ENCODE data around the gene TMEM236. TPM values are rescaled to one million over a fixed set of nuclear protein-coding genes. Genes with fewer than 3 reads are reported as not detected.

The TMEM236 gene
- total RNA-seq, 1 donor from 2014 or later, result 0.66 TPM

DNA sequence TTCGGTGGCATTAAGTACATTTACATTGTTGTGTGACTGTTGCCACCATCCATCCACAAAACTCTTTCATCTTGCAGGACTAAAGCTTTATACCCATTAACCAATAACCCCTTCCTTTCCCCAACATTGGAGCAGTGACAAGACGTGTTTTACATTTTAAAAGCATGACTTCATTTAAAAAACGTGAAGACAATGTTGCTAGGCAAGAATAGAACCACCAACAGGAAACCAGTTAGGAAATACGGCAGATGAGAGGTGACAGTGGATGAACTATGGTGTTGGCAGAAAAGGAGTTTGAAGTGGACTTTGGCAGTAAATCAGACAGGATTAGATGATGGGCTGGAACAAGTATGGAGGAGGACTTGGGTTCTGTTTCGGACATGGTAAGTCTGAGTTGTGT, 17.0 kb downstream of the TMEM236 start:
- DNase-seq, result no peak
- H3K36me3 ChIP-seq, result no peaks in the 10 kb centered on the region
- H3K27me3 ChIP-seq (ENCODE audit: low read depth), result no peaks in the 10 kb centered on the region
- no peak overlapping the region for H3K27ac ChIP-seq (replicated peaks)
- H3K4me3 ChIP-seq, result no peak overlapping the region
- H3K9me3 ChIP-seq (replicated peaks), result peaks cover 10% of the 10 kb centered on the region
- TF ChIP-seq, protein P1, sequence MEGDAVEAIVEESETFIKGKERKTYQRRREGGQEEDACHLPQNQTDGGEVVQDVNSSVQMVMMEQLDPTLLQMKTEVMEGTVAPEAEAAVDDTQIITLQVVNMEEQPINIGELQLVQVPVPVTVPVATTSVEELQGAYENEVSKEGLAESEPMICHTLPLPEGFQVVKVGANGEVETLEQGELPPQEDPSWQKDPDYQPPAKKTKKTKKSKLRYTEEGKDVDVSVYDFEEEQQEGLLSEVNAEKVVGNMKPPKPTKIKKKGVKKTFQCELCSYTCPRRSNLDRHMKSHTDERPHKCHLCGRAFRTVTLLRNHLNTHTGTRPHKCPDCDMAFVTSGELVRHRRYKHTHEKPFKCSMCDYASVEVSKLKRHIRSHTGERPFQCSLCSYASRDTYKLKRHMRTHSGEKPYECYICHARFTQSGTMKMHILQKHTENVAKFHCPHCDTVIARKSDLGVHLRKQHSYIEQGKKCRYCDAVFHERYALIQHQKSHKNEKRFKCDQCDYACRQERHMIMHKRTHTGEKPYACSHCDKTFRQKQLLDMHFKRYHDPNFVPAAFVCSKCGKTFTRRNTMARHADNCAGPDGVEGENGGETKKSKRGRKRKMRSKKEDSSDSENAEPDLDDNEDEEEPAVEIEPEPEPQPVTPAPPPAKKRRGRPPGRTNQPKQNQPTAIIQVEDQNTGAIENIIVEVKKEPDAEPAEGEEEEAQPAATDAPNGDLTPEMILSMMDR (IDR thresholded peaks at IDR 0.05; ENCODE audit: borderline replicate concordance), result no peak
- no peaks in the 10 kb centered on the region for H3K4me1 ChIP-seq
- intact Hi-C loops (cut with micrococcal nuclease), result no loop called here

GRCh38 chr10:17771017-17771416, 19.0 kb downstream of the TMEM236 start:
- no peak for DNase-seq
- Histone ChIP-seq H3K4me3 (no peak overlapping the region), H3K36me3 (no peaks in the 10 kb centered on the region), H3K27ac (replicated peaks) (no peak overlapping the region), H3K4me1 (no peaks in the 10 kb centered on the region), H3K9me3 (replicated peaks) (peaks cover 6% of the 10 kb centered on the region), H3K27me3 (ENCODE audit: low read depth) (no peaks in the 10 kb centered on the region)
- intact Hi-C loops (cut with micrococcal nuclease), result no loop called here
- TF ChIP-seq, protein P1 (IDR thresholded peaks at IDR 0.05; ENCODE audit: borderline replicate concordance), result no peak

DNA sequence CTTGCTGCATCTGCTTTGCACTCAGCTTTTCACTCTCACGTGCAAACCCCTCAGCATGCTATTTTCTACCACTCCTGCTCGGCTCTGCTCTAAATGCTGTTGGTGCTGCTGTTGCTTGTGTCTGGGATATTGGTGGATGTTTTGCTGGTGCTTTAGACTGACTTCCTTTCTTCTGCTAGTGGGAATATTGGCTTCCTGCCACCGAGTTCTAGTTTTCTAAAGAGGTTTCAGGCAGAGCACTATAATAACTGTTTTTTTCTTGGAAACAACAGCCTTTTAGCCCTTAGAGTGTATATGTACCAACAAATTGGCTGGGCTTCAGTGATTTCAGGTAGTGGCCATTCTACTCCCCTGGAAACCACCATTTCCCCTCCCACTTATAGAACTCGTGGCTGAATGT, 27.8 kb downstream of the TMEM236 start:
- Histone ChIP-seq H3K36me3 (no peaks in the 10 kb centered on the region), H3K27ac (replicated peaks) (no peak overlapping the region), H3K4me3 (no peak overlapping the region), H3K27me3 (ENCODE audit: low read depth) (no peaks in the 10 kb centered on the region), H3K9me3 (replicated peaks) (no peaks in the 10 kb centered on the region), H3K4me1 (peaks cover 11% of the 10 kb centered on the region)
- TF ChIP-seq, protein P1 (IDR thresholded peaks at IDR 0.05; ENCODE audit: borderline replicate concordance), result no peak
- intact Hi-C loops (cut with micrococcal nuclease), result no loop called here
- DNase-seq, result no peak

DNA sequence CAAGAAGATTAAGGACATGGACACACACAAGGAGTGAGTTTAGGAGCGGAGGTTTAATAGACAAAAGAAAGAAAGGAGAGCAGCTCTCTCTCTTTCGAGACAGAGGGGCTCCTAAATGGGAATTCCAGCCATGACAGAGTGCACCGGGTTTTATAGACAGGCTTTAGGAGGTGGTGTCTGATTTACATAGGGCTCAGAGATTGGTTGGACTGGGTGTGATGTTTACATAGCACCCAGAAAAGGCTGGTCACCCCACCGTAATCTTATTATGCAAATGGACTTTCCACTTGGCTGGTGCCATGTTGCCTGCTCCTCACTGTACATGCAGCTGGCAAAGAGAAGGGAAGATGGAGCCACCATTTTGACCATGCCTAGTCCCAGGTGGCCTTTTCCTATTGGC, 28.7 kb downstream of the TMEM236 start:
- Histone ChIP-seq H3K9me3 (replicated peaks) (no peaks in the 10 kb centered on the region), H3K27me3 (ENCODE audit: low read depth) (no peaks in the 10 kb centered on the region), H3K27ac (replicated peaks) (no peak overlapping the region), H3K36me3 (no peaks in the 10 kb centered on the region), H3K4me3 (no peak overlapping the region), H3K4me1 (peaks cover 11% of the 10 kb centered on the region)
- no peak for DNase-seq
- intact Hi-C loops (cut with micrococcal nuclease), result no loop called here
- TF ChIP-seq, protein P1 (IDR thresholded peaks at IDR 0.05; ENCODE audit: borderline replicate concordance), result no peak

- TF ChIP-seq, protein P1 (IDR thresholded peaks at IDR 0.05; ENCODE audit: borderline replicate concordance), result no peak
- Histone ChIP-seq H3K27ac (replicated peaks) (no peak overlapping the region), H3K4me1 (peaks cover 11% of the 10 kb centered on the region), H3K36me3 (no peaks in the 10 kb centered on the region), H3K27me3 (ENCODE audit: low read depth) (no peaks in the 10 kb centered on the region), H3K4me3 (no peak overlapping the region), H3K9me3 (replicated peaks) (no peaks in the 10 kb centered on the region)
- intact Hi-C loops (cut with micrococcal nuclease), result no loop called here
- no peak for DNase-seq
Measured at GRCh38 chr10:17781856-17782255, 29.9 kb downstream of the TMEM236 start.
